Erythroblast (primary cell): Measurements from ENCODE around the gene LCTL.

Experiments used
- GATA1 ChIP-seq: IDR thresholded peaks from 2 replicates; pipeline ENCODE4 v1.6.1; 2011; ENCODE audit warnings: low read depth, mild to moderate bottlenecking, control low read depth, low read length, moderate library complexity
- POLR2A ChIP-seq: IDR thresholded peaks from 2 replicates; pipeline ENCODE4 v1.6.1; 2011; ENCODE audit warnings: mild to moderate bottlenecking, low read length

DNA sequence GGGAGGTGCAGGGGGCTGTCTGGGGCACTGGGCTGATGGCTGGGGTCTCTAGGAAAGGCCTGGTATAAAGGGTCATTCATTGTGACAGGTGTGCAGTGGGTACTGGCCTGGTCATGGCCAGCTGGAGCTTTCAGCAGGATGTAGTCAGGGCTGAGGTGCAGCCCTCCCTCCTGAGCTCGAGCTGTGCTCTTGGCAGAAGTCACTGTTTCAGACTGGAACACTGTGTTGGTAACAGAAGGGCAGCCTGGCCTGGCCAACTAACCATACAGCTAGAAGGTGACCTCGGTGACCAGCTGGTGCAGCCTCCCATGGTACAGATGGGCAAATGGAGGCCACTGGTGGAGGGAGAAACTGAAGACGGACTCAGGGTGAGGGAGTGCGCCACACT, 34.4 kb upstream of the LCTL start:
- TF ChIP-seq POLR2A (no peak), GATA1 (no peak)
